Upper lobe of left lung (tissue), 4 donors: ENCODE measurements around the gene IWS1.

Experiments used
- POLR2A ChIP-seq, 4 donors: fragments of 450-650 bp; IDR thresholded peaks; one replicate each; pipeline ENCODE4 v1.5.1; 2016 to 2017; ENCODE audit warnings: antibody characterized with exemption in 4 of 4, mild to moderate bottlenecking in 2 of 4
- POLR2AphosphoS5 ChIP-seq, 2 donors: sonication (generic); formaldehyde crosslinking; IDR thresholded peaks; one replicate each; pipeline ENCODE4 v1.5.1; 2017; ENCODE audit warnings: antibody characterized with exemption in 2 of 2
- TF ChIP-seq, protein P1 (sequence below), 6 experiments: fragments of 450-650 bp in 4 of 6; fragments of 200-600 bp in 2 of 6; sonication (generic) in 2 of 6; IDR thresholded peaks; one replicate each; pipeline ENCODE4 v1.5.1; 2016 to 2019; ENCODE audit warnings: antibody characterized with exemption in 6 of 6

DNA sequence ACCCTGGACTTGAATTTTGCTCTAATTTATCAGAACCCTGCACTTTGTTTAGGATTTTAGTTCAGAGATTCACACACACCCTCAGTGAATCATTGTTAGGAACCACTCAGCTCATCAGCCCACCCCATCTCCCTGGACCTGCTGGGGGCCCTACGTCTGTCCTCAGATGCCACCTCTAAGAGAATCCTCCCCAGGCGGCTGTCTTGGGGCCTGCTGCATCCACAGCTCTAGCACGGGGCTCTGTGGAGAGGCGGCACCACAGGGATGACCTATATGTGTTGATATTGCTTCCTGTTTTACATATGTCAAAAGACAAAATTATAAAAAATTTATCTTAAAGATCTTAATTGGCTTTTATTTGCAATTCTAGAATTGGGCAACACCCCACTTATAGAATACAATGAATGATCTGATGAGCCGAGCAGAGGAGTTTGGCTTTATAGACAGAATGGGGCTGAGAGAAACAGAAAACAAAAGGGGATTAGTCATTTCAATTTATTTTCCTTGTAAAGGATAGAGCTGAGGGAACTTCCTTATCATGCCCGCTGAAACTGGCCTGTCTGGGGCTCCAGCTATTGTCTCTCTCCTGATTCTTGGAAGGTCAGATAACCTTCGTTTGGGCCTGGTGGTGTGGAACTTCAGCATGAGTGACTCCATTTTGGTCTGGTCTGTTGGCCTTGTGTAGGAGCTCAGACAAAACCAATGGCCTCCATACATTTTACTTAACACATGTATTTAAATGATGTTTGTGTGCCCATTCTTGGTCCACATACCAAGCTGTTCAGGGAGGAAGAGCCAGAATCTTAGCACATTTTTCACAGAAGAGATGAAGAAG lies 10.6 kb upstream of the IWS1 start:
- no peak for TF ChIP-seq POLR2AphosphoS5 (IDR thresholded peaks at IDR 0.05)
- no peak for TF ChIP-seq POLR2A (IDR thresholded peaks at IDR 0.05)
- TF ChIP-seq, protein P1, sequence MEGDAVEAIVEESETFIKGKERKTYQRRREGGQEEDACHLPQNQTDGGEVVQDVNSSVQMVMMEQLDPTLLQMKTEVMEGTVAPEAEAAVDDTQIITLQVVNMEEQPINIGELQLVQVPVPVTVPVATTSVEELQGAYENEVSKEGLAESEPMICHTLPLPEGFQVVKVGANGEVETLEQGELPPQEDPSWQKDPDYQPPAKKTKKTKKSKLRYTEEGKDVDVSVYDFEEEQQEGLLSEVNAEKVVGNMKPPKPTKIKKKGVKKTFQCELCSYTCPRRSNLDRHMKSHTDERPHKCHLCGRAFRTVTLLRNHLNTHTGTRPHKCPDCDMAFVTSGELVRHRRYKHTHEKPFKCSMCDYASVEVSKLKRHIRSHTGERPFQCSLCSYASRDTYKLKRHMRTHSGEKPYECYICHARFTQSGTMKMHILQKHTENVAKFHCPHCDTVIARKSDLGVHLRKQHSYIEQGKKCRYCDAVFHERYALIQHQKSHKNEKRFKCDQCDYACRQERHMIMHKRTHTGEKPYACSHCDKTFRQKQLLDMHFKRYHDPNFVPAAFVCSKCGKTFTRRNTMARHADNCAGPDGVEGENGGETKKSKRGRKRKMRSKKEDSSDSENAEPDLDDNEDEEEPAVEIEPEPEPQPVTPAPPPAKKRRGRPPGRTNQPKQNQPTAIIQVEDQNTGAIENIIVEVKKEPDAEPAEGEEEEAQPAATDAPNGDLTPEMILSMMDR (IDR thresholded peaks at IDR 0.05), result no peak
